Activated naive CD4-positive, alpha-beta T cell treated with anti-CD3 and anti-CD28 coated beads, Interleukin-2, amount 50 U/mL, for 24 hours (primary cell): ENCODE results near the gene SFMBT2.
A peak's percentile ranks its signal among the peaks of the same experiment; 100 is the strongest.

Experiments used
- H3K27ac Mint-ChIP-seq: one replicate; pipeline ENCODE4 v1.8.0; 2021; ENCODE audit warnings: mild to moderate bottlenecking, mixed read lengths
- H3K27me3 Mint-ChIP-seq: one replicate; pipeline ENCODE4 v1.8.0; 2021; ENCODE audit warnings: mixed read lengths
- H3K36me3 Mint-ChIP-seq: one replicate; pipeline ENCODE4 v1.8.0; 2021; ENCODE audit warnings: mixed read lengths
- H3K4me1 Mint-ChIP-seq: one replicate; pipeline ENCODE4 v1.8.0; 2021; ENCODE audit warnings: mixed read lengths
- H3K4me3 Mint-ChIP-seq: one replicate; pipeline ENCODE4 v1.8.0; 2021; ENCODE audit warnings: mild to moderate bottlenecking, mixed read lengths
- H3K9me3 Mint-ChIP-seq: one replicate; pipeline ENCODE4 v1.8.0; 2021; ENCODE audit warnings: mixed read lengths

SFMBT2 gene

GRCh38 chr10:7365027-7365745 is 45.6 kb downstream of the SFMBT2 start:
- H3K27ac Mint-ChIP-seq = peak overlapping the region; percentile 66
- peaks cover 60% of the 10 kb centered on the region for H3K36me3 Mint-ChIP-seq
- no peaks in the 10 kb centered on the region for H3K27me3 Mint-ChIP-seq
- peaks cover 53% of the 10 kb centered on the region for H3K4me1 Mint-ChIP-seq
- peak overlapping the region; percentile 24 for H3K4me3 Mint-ChIP-seq
- no peaks in the 10 kb centered on the region for H3K9me3 Mint-ChIP-seq

- peaks cover 55% of the 10 kb centered on the region for H3K4me1 Mint-ChIP-seq
- no peaks in the 10 kb centered on the region for H3K27me3 Mint-ChIP-seq
- peak overlapping the region; percentile 74 for H3K27ac Mint-ChIP-seq
- H3K4me3 Mint-ChIP-seq = peak overlapping the region; percentile 52
- peaks cover 60% of the 10 kb centered on the region for H3K36me3 Mint-ChIP-seq
- no peaks in the 10 kb centered on the region for H3K9me3 Mint-ChIP-seq
Observed at GRCh38 chr10:7364474-7364873, 46.4 kb downstream of the SFMBT2 start.

- H3K4me1 Mint-ChIP-seq = peaks cover 59% of the 10 kb centered on the region
- no peaks in the 10 kb centered on the region for H3K9me3 Mint-ChIP-seq
- peak overlapping the region; percentile 52 for H3K4me3 Mint-ChIP-seq
- peaks cover 63% of the 10 kb centered on the region for H3K36me3 Mint-ChIP-seq
- H3K27me3 Mint-ChIP-seq = no peaks in the 10 kb centered on the region
- peak overlapping the region; percentile 74 for H3K27ac Mint-ChIP-seq
Observed at GRCh38 chr10:7363700-7364099, 47.1 kb downstream of the SFMBT2 start.

- H3K4me1 Mint-ChIP-seq = peaks cover 62% of the 10 kb centered on the region
- H3K9me3 Mint-ChIP-seq = no peaks in the 10 kb centered on the region
- no peak overlapping the region for H3K4me3 Mint-ChIP-seq
- H3K27me3 Mint-ChIP-seq = no peaks in the 10 kb centered on the region
- H3K27ac Mint-ChIP-seq = no peak overlapping the region
- H3K36me3 Mint-ChIP-seq = peaks cover 63% of the 10 kb centered on the region
Observed at GRCh38 chr10:7362471-7362870, 48.4 kb downstream of the SFMBT2 start.

GRCh38 chr10:7361316-7361715 is 49.5 kb downstream of the SFMBT2 start:
- Mint-ChIP-seq H3K27me3 (no peaks in the 10 kb centered on the region), H3K4me1 (peaks cover 68% of the 10 kb centered on the region), H3K9me3 (no peaks in the 10 kb centered on the region), H3K27ac (no peak overlapping the region), H3K36me3 (peaks cover 65% of the 10 kb centered on the region), H3K4me3 (no peak overlapping the region)

GRCh38 chr10:7359954-7360353 is 50.9 kb downstream of the SFMBT2 start:
- no peaks in the 10 kb centered on the region for H3K9me3 Mint-ChIP-seq
- no peak overlapping the region for H3K4me3 Mint-ChIP-seq
- H3K4me1 Mint-ChIP-seq = peaks cover 63% of the 10 kb centered on the region
- H3K27me3 Mint-ChIP-seq = no peaks in the 10 kb centered on the region
- H3K27ac Mint-ChIP-seq = peak overlapping the region; percentile 5
- peaks cover 56% of the 10 kb centered on the region for H3K36me3 Mint-ChIP-seq

GRCh38 chr10:7359356-7359755 is 51.5 kb downstream of the SFMBT2 start:
- no peak overlapping the region for H3K27ac Mint-ChIP-seq
- no peak overlapping the region for H3K4me3 Mint-ChIP-seq
- H3K4me1 Mint-ChIP-seq = peaks cover 62% of the 10 kb centered on the region
- no peaks in the 10 kb centered on the region for H3K9me3 Mint-ChIP-seq
- H3K36me3 Mint-ChIP-seq = peaks cover 50% of the 10 kb centered on the region
- H3K27me3 Mint-ChIP-seq = no peaks in the 10 kb centered on the region

- Mint-ChIP-seq H3K9me3 (no peaks in the 10 kb centered on the region), H3K27me3 (no peaks in the 10 kb centered on the region), H3K4me1 (peaks cover 59% of the 10 kb centered on the region), H3K4me3 (no peak overlapping the region), H3K27ac (peak overlapping the region; percentile 68), H3K36me3 (peaks cover 31% of the 10 kb centered on the region)
Observed at GRCh38 chr10:7357193-7357592, 53.6 kb downstream of the SFMBT2 start.

- Mint-ChIP-seq H3K4me1 (peaks cover 63% of the 10 kb centered on the region), H3K27ac (peak overlapping the region; percentile 51)
Observed at GRCh38 chr10:7354330-7355047, 56.3 kb downstream of the SFMBT2 start.

GRCh38 chr10:7351894-7352293 is 58.9 kb downstream of the SFMBT2 start:
- Mint-ChIP-seq H3K4me1 (peaks cover 75% of the 10 kb centered on the region), H3K36me3 (peaks cover 24% of the 10 kb centered on the region), H3K27ac (peak overlapping the region; percentile 46), H3K9me3 (peaks cover 5% of the 10 kb centered on the region), H3K27me3 (no peaks in the 10 kb centered on the region), H3K4me3 (peak overlapping the region; percentile 23)

More at GRCh38 chr10:7354330-7355047, 56.3 kb downstream of the SFMBT2 start:
- no peaks in the 10 kb centered on the region for H3K27me3 Mint-ChIP-seq
- peaks cover 5% of the 10 kb centered on the region for H3K9me3 Mint-ChIP-seq
- H3K4me3 Mint-ChIP-seq = no peak overlapping the region
- peaks cover 30% of the 10 kb centered on the region for H3K36me3 Mint-ChIP-seq

GRCh38 chr10:7350541-7351195 is 60.2 kb downstream of the SFMBT2 start:
- Mint-ChIP-seq H3K4me3 (no peak overlapping the region), H3K27me3 (no peaks in the 10 kb centered on the region), H3K36me3 (peaks cover 23% of the 10 kb centered on the region), H3K9me3 (peaks cover 5% of the 10 kb centered on the region), H3K27ac (no peak overlapping the region), H3K4me1 (peaks cover 74% of the 10 kb centered on the region)

- Mint-ChIP-seq H3K27me3 (no peaks in the 10 kb centered on the region), H3K4me3 (no peak overlapping the region), H3K4me1 (peaks cover 72% of the 10 kb centered on the region), H3K27ac (no peak overlapping the region), H3K36me3 (peaks cover 32% of the 10 kb centered on the region), H3K9me3 (peaks cover 5% of the 10 kb centered on the region)
Observed at GRCh38 chr10:7345717-7346116, 65.1 kb downstream of the SFMBT2 start.

- Mint-ChIP-seq H3K36me3 (peaks cover 32% of the 10 kb centered on the region), H3K9me3 (no peaks in the 10 kb centered on the region), H3K4me3 (no peak overlapping the region), H3K27ac (peak overlapping the region; percentile 30), H3K27me3 (no peaks in the 10 kb centered on the region), H3K4me1 (peaks cover 73% of the 10 kb centered on the region)
Observed at GRCh38 chr10:7343040-7343439, 67.8 kb downstream of the SFMBT2 start.

GRCh38 chr10:7340179-7340874 is 70.5 kb downstream of the SFMBT2 start:
- H3K27me3 Mint-ChIP-seq = no peaks in the 10 kb centered on the region
- H3K4me3 Mint-ChIP-seq = no peak overlapping the region
- H3K27ac Mint-ChIP-seq = peak overlapping the region; percentile 57
- no peaks in the 10 kb centered on the region for H3K9me3 Mint-ChIP-seq
- peaks cover 41% of the 10 kb centered on the region for H3K36me3 Mint-ChIP-seq
- H3K4me1 Mint-ChIP-seq = peaks cover 77% of the 10 kb centered on the region

- H3K4me3 Mint-ChIP-seq = no peak overlapping the region
- H3K27ac Mint-ChIP-seq = no peak overlapping the region
- H3K27me3 Mint-ChIP-seq = no peaks in the 10 kb centered on the region
- peaks cover 84% of the 10 kb centered on the region for H3K4me1 Mint-ChIP-seq
- H3K9me3 Mint-ChIP-seq = no peaks in the 10 kb centered on the region
- H3K36me3 Mint-ChIP-seq = peaks cover 41% of the 10 kb centered on the region
Observed at GRCh38 chr10:7339510-7339909, 71.3 kb downstream of the SFMBT2 start.
